Stimulated activated CD4-positive, alpha-beta T cell treated with anti-CD3 and anti-CD28 coated beads, Interleukin-1b, Interleukin-23, amount 100 ng/mL, for 1 hour (primary cell): ENCODE data around the gene ADAMTS7.
"Not testable (repeated sequence)": the region's sequence is repeated elsewhere in the genome, so short reads cannot be mapped to it uniquely, and the experiment has no call there.

Experiments
- DNase-seq, 2 donors: peaks; one replicate each; pipeline ENCODE4 v3.0.0-alpha.2; 2020; ENCODE audit warnings: low read depth in 2 of 2

Gene ADAMTS7

GRCh38 chr15:78766041-78766440 lies 45.2 kb downstream of the ADAMTS7 start:
- no peak for DNase-seq

GRCh38 chr15:78765154-78765860 lies 46.0 kb downstream of the ADAMTS7 start:
- DNase-seq = not testable (repeated sequence)

- not testable (repeated sequence) for DNase-seq
Measured at GRCh38 chr15:78764340-78765153, 46.7 kb downstream of the ADAMTS7 start.

- no peak for DNase-seq
Measured at GRCh38 chr15:78763796-78764241, 47.4 kb downstream of the ADAMTS7 start.

- no peak for DNase-seq
Measured at GRCh38 chr15:78762985-78763795, 48.1 kb downstream of the ADAMTS7 start.

- DNase-seq = not testable (repeated sequence)
Measured at GRCh38 chr15:78762386-78762961, 48.8 kb downstream of the ADAMTS7 start.

GRCh38 chr15:78761891-78762385 lies 49.3 kb downstream of the ADAMTS7 start:
- DNase-seq = no peak

- peak; percentile 30 to 50 for DNase-seq
Measured at GRCh38 chr15:78761475-78761874, 49.8 kb downstream of the ADAMTS7 start.

- no peak for DNase-seq
Measured at GRCh38 chr15:78761020-78761419, 50.2 kb downstream of the ADAMTS7 start.

GRCh38 chr15:78760091-78760882 lies 51.0 kb downstream of the ADAMTS7 start:
- DNase-seq = not testable (repeated sequence)

- not testable (repeated sequence) for DNase-seq
Measured at GRCh38 chr15:78759361-78759998, 51.8 kb downstream of the ADAMTS7 start.

GRCh38 chr15:78758486-78759200 lies 52.6 kb downstream of the ADAMTS7 start:
- DNase-seq = not testable (repeated sequence)

- not testable (repeated sequence) for DNase-seq
Measured at GRCh38 chr15:78758084-78758483, 53.2 kb downstream of the ADAMTS7 start.

- DNase-seq = no peak
Measured at GRCh38 chr15:78757636-78757905, 53.7 kb downstream of the ADAMTS7 start.

GRCh38 chr15:78756781-78757635 lies 54.3 kb downstream of the ADAMTS7 start:
- DNase-seq = peak in 1 of 2 donors; percentile 23

- not testable (repeated sequence) for DNase-seq
Measured at GRCh38 chr15:78755900-78756591, 55.2 kb downstream of the ADAMTS7 start.

GRCh38 chr15:78754637-78755280 lies 56.5 kb downstream of the ADAMTS7 start:
- DNase-seq = not testable (repeated sequence)
